BE2C (cell line): ENCODE results near the gene COQ9.

Source experiments
- DNase-seq: peaks from one replicate; pipeline ENCODE4 v3.0.0-alpha.2; 2020
- H3K27me3 ChIP-seq: fragments of 250-450 bp; sonication (Bioruptor Pico); 2 replicates; pipeline ENCODE4 v1.5.1; 2020; ENCODE audit warnings: mild to moderate bottlenecking
- H3K36me3 ChIP-seq: fragments of 250-450 bp; sonication (Bioruptor Pico); 2 replicates; pipeline ENCODE4 v1.5.1; 2020; ENCODE audit warnings: mild to moderate bottlenecking
- H3K4me1 ChIP-seq: fragments of 250-450 bp; sonication (Bioruptor Pico); 2 replicates; pipeline ENCODE4 v1.5.1; 2020
- H3K4me3 ChIP-seq: 2 replicates; pipeline ENCODE4 v1.5.1; 2011; ENCODE audit warnings: low read depth, low read length
- H3K9me3 ChIP-seq: fragments of 250-450 bp; sonication (Bioruptor Pico); 2 replicates; pipeline ENCODE4 v1.5.1; 2020
- TF ChIP-seq, protein P1 (sequence below): IDR thresholded peaks from 2 replicates; pipeline ENCODE4 v1.5.1; 2012; ENCODE audit warnings: mild to moderate bottlenecking, low read depth, low read length

Gene COQ9

DNA sequence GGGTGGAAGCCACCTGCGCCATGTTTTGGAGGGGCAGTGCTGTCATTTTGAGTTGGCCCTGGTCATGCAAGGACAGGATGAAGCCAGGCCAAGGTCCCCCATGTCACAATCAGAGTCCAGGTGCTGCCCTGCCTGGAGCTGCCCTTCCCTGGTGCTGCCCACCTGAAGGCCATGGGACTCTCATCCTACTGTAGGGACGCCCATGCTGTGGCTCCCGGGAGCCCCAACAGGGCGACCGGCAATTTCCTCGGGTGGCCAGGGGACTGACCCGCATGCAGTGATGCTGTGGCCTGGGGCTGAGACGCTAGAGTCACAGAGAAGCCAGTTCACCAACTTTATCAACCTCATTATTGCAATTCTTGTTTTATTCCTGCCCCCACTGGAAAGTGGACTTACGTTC lies 34.7 kb upstream of the COQ9 start:
- no peaks in the 10 kb centered on the region for H3K36me3 ChIP-seq
- peaks cover 2% of the 10 kb centered on the region; the same call in 1 of the 2 replicates for H3K9me3 ChIP-seq
- H3K4me3 ChIP-seq = no peak overlapping the region
- TF ChIP-seq, protein P1, sequence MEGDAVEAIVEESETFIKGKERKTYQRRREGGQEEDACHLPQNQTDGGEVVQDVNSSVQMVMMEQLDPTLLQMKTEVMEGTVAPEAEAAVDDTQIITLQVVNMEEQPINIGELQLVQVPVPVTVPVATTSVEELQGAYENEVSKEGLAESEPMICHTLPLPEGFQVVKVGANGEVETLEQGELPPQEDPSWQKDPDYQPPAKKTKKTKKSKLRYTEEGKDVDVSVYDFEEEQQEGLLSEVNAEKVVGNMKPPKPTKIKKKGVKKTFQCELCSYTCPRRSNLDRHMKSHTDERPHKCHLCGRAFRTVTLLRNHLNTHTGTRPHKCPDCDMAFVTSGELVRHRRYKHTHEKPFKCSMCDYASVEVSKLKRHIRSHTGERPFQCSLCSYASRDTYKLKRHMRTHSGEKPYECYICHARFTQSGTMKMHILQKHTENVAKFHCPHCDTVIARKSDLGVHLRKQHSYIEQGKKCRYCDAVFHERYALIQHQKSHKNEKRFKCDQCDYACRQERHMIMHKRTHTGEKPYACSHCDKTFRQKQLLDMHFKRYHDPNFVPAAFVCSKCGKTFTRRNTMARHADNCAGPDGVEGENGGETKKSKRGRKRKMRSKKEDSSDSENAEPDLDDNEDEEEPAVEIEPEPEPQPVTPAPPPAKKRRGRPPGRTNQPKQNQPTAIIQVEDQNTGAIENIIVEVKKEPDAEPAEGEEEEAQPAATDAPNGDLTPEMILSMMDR = no peak
- H3K27me3 ChIP-seq = no peaks in the 10 kb centered on the region
- H3K4me1 ChIP-seq = peaks cover 11% of the 10 kb centered on the region
- DNase-seq = no peak

DNA sequence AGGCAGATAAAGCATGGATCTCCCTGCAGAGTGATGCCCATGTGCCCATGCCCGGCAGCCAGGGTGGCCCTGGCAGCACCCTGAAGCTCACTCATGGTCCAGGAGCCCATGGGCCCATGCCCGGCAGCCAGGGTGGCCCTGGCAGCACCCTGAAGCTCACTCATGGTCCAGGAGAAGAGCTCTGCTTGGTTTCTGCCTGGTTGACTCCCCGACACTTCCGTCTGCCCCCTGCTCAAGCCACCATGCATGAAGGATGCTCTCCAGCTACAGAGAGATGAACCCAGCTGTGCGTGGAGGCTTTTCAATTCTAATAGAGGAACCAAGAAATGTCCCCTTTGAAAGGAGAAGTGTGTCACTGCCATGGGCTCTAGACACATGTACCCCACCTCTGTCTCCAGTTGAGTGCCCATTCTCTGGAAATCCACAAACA lies 34.0 kb upstream of the COQ9 start:
- TF ChIP-seq, protein P1 = no peak
- H3K36me3 ChIP-seq = no peaks in the 10 kb centered on the region
- no peak overlapping the region for H3K4me3 ChIP-seq
- no peaks in the 10 kb centered on the region for H3K27me3 ChIP-seq
- no peaks in the 10 kb centered on the region for H3K9me3 ChIP-seq
- H3K4me1 ChIP-seq = peaks cover 16% of the 10 kb centered on the region
- no peak for DNase-seq

DNA sequence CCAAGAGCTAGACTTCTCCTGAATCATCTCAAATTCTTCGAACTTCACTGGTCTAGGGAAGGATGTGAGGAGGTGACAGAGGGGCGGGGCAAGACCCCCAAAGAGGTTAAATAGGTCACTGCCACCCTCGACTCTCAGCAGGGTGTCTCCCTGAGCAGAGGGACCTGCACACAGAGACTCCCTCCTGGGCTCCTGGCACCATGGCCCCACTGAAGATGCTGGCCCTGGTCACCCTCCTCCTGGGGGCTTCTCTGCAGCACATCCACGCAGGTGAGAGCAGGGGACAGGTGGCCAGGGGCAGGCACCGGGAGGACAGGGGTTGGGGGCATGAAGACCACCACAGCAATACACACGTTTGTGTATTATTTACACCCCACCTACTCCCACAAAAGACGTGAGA lies 33.5 kb upstream of the COQ9 start:
- Histone ChIP-seq H3K4me3 (no peak overlapping the region), H3K27me3 (no peaks in the 10 kb centered on the region), H3K9me3 (no peaks in the 10 kb centered on the region), H3K36me3 (no peaks in the 10 kb centered on the region), H3K4me1 (peaks cover 18% of the 10 kb centered on the region)
- DNase-seq = no peak
- TF ChIP-seq, protein P1 = no peak

DNA sequence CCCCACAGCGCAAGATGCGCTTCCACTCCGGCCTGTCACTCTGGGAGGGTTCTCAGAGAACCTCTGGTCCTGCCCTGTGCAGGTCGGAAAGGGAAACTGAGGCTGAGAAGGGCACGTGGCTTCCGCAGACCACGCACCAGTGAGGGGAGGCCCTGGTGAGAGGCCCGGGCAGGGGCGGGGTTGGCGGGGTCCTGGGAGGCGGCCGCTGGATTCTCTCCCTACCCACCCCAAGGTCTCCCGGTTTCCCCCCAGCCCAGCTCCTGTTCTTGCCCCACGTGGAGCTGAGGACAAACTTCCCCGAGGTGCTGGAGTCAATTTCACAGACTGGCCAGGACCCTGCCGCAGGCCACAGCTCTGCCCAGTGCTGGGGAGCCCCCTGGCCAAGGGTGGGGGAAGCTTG lies 31.2 kb upstream of the COQ9 start:
- Histone ChIP-seq H3K27me3 (no peaks in the 10 kb centered on the region), H3K36me3 (no peaks in the 10 kb centered on the region), H3K4me1 (peaks cover 23% of the 10 kb centered on the region), H3K4me3 (no peak overlapping the region), H3K9me3 (no peaks in the 10 kb centered on the region)
- DNase-seq = no peak
- TF ChIP-seq, protein P1 = no peak

DNA sequence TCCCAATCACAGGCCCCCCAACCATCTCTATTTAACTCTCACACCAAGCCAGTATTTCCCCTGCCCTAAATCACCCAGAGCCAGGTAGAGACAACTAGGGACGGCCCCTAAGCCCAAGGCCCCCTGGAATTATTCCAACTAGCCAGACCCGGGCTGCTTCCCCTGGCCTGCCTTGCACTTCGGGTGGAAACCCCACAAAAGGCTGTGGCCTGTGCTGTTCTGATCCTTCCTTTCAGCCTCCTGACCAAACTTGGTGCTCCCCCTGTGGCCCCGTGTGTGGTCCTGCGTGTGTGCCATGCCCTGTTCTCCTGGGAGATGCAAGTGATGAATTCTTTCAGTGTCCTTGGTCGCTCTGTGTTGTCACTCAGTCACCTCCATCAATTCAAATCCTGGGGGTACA lies 27.8 kb upstream of the COQ9 start:
- peaks cover 23% of the 10 kb centered on the region for H3K4me1 ChIP-seq
- no peak overlapping the region for H3K4me3 ChIP-seq
- TF ChIP-seq, protein P1 = peak; percentile 14; the same call in 1 of the 2 replicates
- DNase-seq = peak; percentile 33
- H3K36me3 ChIP-seq = no peaks in the 10 kb centered on the region
- no peaks in the 10 kb centered on the region for H3K9me3 ChIP-seq
- no peaks in the 10 kb centered on the region for H3K27me3 ChIP-seq

DNA sequence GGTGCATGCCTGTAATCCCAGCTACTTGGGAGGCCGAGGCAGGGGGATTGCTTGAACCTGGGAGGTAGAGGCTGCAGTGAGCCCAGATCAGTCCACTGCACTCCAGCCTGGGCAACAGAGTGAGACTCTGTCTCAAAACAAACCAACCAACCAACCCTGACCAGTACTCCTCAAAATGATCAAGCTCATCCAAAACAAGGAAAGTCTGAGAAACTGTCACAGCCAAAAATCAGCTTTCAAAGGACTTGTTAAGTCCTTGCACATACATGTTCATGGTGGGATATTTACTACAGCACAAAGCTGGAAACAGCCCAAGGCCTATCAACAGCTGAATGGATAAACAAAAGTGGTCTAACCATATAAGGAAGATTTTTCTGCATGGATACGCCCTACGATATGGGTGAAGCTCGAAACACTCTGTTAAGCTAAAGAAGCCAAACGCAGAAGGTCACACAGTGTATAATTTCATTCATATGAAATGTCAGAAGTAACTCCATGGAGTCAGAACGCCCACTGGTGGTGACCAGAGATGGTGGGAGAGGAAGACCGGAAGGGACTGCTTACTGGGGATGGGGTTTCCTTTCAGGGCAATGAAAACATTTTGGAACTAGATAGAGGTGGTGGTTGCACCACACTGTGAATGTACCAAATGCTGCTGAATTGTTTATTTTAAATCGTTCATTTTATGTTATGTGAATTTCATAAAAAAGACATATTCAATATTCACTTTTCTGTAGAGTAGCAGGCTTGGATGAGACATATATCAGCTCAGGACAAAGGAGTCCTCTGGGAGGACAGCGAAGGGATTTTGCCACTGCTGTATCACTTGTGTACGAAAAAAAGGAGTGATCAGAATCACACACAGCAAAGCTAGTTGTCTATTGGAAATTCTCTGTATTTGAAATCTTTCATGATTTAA lies 25.0 kb upstream of the COQ9 start:
- Histone ChIP-seq H3K4me3 (no peak overlapping the region), H3K9me3 (no peaks in the 10 kb centered on the region), H3K4me1 (peaks cover 15% of the 10 kb centered on the region), H3K27me3 (no peaks in the 10 kb centered on the region), H3K36me3 (peaks cover 4% of the 10 kb centered on the region; the same call in 1 of the 2 replicates)
- peak; percentile 75 for DNase-seq
- TF ChIP-seq, protein P1 = peak; percentile 95
